Adipocyte (in vitro differentiated cells): ENCODE measurements around the gene NHLH1.

Source experiments
- DNase-seq: peaks from one replicate; pipeline ENCODE4 v3.0.0-alpha.2; 2015; ENCODE audit warnings: low read depth
- H3K27me3 ChIP-seq: replicated peaks from 2 replicates; pipeline ENCODE4 v1.7.0; 2013; ENCODE audit warnings: mild to moderate bottlenecking, low read length, moderate library complexity; ENCODE audit not compliant: control insufficient read depth, insufficient read depth
- H3K36me3 ChIP-seq: 2 replicates; pipeline ENCODE4 v1.7.0; 2013; ENCODE audit warnings: low read length, mild to moderate bottlenecking, moderate library complexity; ENCODE audit not compliant: control insufficient read depth, insufficient read depth, severe bottlenecking
- H3K4me1 ChIP-seq: 2 replicates; pipeline ENCODE4 v1.7.0; 2013; ENCODE audit warnings: mild to moderate bottlenecking, low read length, moderate library complexity; ENCODE audit not compliant: control insufficient read depth, insufficient read depth
- H3K4me3 ChIP-seq: 2 replicates; pipeline ENCODE4 v1.7.0; 2013; ENCODE audit warnings: mild to moderate bottlenecking, low read length, moderate library complexity
- H3K9ac ChIP-seq: 2 replicates; pipeline ENCODE4 v1.7.0; 2013; ENCODE audit warnings: mild to moderate bottlenecking, low read length, moderate library complexity
- H3K9me3 ChIP-seq: 2 replicates; pipeline ENCODE4 v1.7.0; 2013; ENCODE audit warnings: mild to moderate bottlenecking, low read length, moderate library complexity; ENCODE audit not compliant: control insufficient read depth

The NHLH1 gene

GRCh38 chr1:160405331-160405877, 38.5 kb downstream of the NHLH1 start:
- Histone ChIP-seq H3K9ac (no peak overlapping the region), H3K9me3 (no peaks in the 10 kb centered on the region), H3K4me3 (no peak overlapping the region), H3K27me3 (peaks cover 71% of the 10 kb centered on the region), H3K36me3 (no peaks in the 10 kb centered on the region), H3K4me1 (no peaks in the 10 kb centered on the region)
- no peak for DNase-seq

GRCh38 chr1:160406131-160406968, 39.5 kb downstream of the NHLH1 start:
- Histone ChIP-seq H3K9me3 (no peaks in the 10 kb centered on the region), H3K27me3 (peaks cover 68% of the 10 kb centered on the region), H3K9ac (no peak overlapping the region), H3K36me3 (no peaks in the 10 kb centered on the region), H3K4me1 (no peaks in the 10 kb centered on the region), H3K4me3 (no peak overlapping the region)
- no peak for DNase-seq

GRCh38 chr1:160407839-160408801, 41.2 kb downstream of the NHLH1 start:
- Histone ChIP-seq H3K4me1 (no peaks in the 10 kb centered on the region), H3K9me3 (no peaks in the 10 kb centered on the region), H3K27me3 (peaks cover 66% of the 10 kb centered on the region), H3K4me3 (no peak overlapping the region), H3K9ac (no peak overlapping the region), H3K36me3 (no peaks in the 10 kb centered on the region)
- DNase-seq = no peak

- no peaks in the 10 kb centered on the region for H3K4me1 ChIP-seq
- no peak for DNase-seq
- peaks cover 63% of the 10 kb centered on the region for H3K27me3 ChIP-seq
- H3K9ac ChIP-seq = no peak overlapping the region
- no peak overlapping the region for H3K4me3 ChIP-seq
- no peaks in the 10 kb centered on the region for H3K36me3 ChIP-seq
- no peaks in the 10 kb centered on the region for H3K9me3 ChIP-seq
These were observed 42.0 kb downstream of the NHLH1 start for GRCh38 chr1:160408864-160409263.

- no peaks in the 10 kb centered on the region for H3K9me3 ChIP-seq
- peaks cover 58% of the 10 kb centered on the region for H3K27me3 ChIP-seq
- H3K36me3 ChIP-seq = no peaks in the 10 kb centered on the region
- no peak for DNase-seq
- H3K9ac ChIP-seq = no peak overlapping the region
- no peaks in the 10 kb centered on the region for H3K4me1 ChIP-seq
- H3K4me3 ChIP-seq = no peak overlapping the region
These were observed 42.6 kb downstream of the NHLH1 start for GRCh38 chr1:160409486-160409885.

- H3K9ac ChIP-seq = no peak overlapping the region
- H3K36me3 ChIP-seq = no peaks in the 10 kb centered on the region
- no peaks in the 10 kb centered on the region for H3K9me3 ChIP-seq
- DNase-seq = no peak
- no peaks in the 10 kb centered on the region for H3K4me1 ChIP-seq
- H3K27me3 ChIP-seq = peaks cover 58% of the 10 kb centered on the region
- no peak overlapping the region for H3K4me3 ChIP-seq
These were observed 43.6 kb downstream of the NHLH1 start for GRCh38 chr1:160410406-160411005.

GRCh38 chr1:160411271-160412027, 44.6 kb downstream of the NHLH1 start:
- Histone ChIP-seq H3K4me1 (no peaks in the 10 kb centered on the region), H3K36me3 (no peaks in the 10 kb centered on the region), H3K9me3 (no peaks in the 10 kb centered on the region), H3K4me3 (no peak overlapping the region), H3K27me3 (peaks cover 50% of the 10 kb centered on the region), H3K9ac (no peak overlapping the region)
- no peak for DNase-seq

- Histone ChIP-seq H3K4me1 (no peaks in the 10 kb centered on the region), H3K36me3 (no peaks in the 10 kb centered on the region), H3K9me3 (no peaks in the 10 kb centered on the region), H3K27me3 (peaks cover 51% of the 10 kb centered on the region), H3K9ac (no peak overlapping the region), H3K4me3 (no peak overlapping the region)
- no peak for DNase-seq
These were observed 45.1 kb downstream of the NHLH1 start for GRCh38 chr1:160412028-160412362.

- no peaks in the 10 kb centered on the region for H3K36me3 ChIP-seq
- no peak for DNase-seq
- H3K27me3 ChIP-seq = peaks cover 56% of the 10 kb centered on the region
- no peaks in the 10 kb centered on the region for H3K4me1 ChIP-seq
- no peak overlapping the region for H3K4me3 ChIP-seq
- no peaks in the 10 kb centered on the region for H3K9me3 ChIP-seq
- H3K9ac ChIP-seq = no peak overlapping the region
These were observed 46.8 kb downstream of the NHLH1 start for GRCh38 chr1:160413716-160414115.

- DNase-seq = no peak
- H3K4me3 ChIP-seq = no peak overlapping the region
- H3K27me3 ChIP-seq = peaks cover 51% of the 10 kb centered on the region
- no peaks in the 10 kb centered on the region for H3K36me3 ChIP-seq
- no peaks in the 10 kb centered on the region for H3K9me3 ChIP-seq
- H3K4me1 ChIP-seq = no peaks in the 10 kb centered on the region
- H3K9ac ChIP-seq = no peak overlapping the region
These were observed 48.0 kb downstream of the NHLH1 start for GRCh38 chr1:160414881-160415280.
